ENCODE data around the gene TRIP10.

GRCh38 chr19:6778386-6778785, 38.9 kb downstream of the TRIP10 start:
- no peak for TF ChIP-seq CTCF (IDR thresholded peaks at IDR 0.05)
- TF ChIP-seq POLR2A (IDR thresholded peaks at IDR 0.05) = no peak
